Left hindlimb (tissue), 1 donor: ENCODE measurements around the gene SYNJ2.
"Not testable (repeated sequence)": the region's sequence is repeated elsewhere in the genome, so short reads cannot be mapped to it uniquely, and the experiment has no call there.

Experiments
- DNase-seq: peaks from one replicate; pipeline ENCODE4 v3.0.0-alpha.2; 2018

Gene SYNJ2

DNA sequence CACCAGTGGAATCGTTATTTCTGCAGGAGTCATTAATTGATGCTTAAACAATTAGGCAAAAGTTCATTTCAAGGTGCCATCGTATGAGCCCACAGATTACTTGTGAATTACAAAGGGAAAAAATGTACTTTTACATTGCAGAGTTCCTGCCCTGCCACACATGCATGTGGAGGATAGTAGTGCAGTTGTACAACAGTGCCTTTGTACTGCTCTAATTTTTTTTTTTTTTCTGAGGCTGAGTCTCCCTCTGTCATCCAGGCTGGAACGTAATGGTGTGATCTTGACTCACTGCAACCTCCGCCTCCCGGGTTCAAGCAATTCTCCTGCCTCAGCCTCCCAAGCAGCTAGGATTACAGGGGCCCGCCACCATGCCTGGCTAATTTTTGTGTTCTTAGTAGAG lies 26.0 kb upstream of the SYNJ2 start:
- DNase-seq = no peak

DNA sequence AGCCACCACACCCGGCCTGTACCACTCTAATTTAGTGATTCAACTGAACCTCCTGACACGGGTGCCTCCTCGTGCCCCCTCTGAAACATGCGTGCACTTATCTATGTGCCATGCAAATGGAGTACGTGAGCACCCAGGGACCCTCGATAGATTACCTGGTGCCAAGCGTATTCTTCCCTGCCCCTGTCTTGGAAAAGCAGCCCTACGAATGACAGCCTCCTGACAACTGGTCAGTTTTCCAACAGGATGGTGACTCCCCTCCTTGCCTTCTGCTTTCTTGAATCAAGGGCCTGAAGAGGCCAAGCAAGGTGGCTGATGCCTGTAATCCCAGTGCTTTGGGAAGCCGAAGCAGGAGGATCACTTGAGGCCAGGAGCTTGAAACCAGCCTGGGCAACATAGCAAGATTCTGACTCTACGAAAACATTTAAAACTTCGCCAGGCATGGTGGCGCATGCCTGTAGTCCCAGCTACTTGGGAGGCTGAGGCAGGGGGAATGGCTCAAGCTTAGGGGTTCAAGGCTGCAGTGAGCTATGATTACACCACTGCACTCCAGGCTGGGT lies 25.4 kb upstream of the SYNJ2 start:
- DNase-seq = no peak

DNA sequence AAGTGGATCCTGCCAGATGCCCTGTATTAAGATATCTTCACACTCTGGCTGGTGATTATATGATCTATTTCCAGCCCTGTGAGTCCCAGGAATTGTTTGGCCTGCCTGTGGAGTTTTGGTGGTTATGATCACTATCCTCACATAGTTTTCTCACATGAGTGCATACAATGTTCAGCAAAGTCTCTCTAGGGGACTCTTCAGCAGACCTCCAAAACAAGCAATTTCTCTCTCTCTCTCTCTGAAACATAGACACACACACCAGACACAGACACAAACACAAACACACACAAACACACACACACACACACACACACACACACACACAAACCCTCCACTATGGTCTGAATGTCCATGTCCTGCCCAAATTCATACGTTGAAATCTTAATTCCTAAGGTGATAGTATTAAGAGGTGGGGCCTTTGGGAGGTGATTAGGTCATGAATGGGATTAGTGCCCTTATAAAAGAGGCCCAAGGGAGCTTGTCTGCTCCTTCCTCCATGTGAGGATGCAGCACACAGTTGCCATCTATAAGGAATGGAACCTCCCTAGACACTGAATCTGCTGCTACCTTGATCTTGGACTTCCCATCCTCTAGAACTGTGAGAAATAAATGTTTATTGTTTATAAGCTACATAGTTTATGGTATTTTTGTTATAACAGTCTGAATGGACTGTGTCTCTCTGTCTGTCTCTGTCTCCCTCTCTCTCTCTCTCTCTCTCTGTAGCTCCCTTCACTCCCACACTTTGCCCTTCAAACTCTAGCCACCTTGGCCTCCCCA lies 22.0 kb upstream of the SYNJ2 start:
- DNase-seq = no peak

GRCh38 chr6:157961153-157961831 lies 20.4 kb upstream of the SYNJ2 start:
- no peak for DNase-seq

DNA sequence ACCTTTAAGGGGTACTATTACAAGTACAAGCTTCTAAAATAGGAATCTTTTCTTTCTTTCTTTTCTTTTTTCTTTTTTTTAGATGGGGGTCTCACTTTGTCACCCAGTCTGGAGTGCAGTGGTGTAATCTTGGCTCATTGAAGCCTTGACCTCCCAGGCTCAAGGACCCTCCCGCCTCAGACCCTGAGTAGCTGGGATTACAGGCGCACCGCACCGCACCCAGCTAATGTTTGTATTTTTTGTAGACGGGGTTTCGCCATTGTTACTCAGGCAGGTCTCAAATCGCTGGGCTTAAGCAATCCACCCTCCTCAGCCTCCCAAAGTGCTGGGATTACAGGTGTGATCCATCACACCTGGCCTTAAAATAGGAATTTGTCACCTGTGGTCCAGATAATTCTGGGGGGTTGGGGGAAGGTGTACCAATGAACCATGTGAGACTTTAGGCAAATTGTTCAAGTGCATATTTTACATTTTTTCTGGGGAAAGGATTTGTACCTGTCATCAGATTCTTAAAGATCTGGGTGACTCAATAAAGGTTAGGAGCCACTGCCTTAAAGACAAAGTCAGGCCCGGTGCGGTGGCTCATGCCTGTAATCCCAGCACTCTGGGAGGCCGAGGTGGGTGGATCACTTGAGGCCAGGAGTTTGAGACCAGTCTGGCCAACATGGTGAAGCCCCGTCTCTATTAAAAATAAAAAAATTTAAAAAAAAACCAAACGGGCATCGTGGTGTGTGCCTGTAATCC lies 19.7 kb upstream of the SYNJ2 start:
- no peak for DNase-seq

GRCh38 chr6:157962601-157963302 lies 18.9 kb upstream of the SYNJ2 start:
- DNase-seq = no peak

DNA sequence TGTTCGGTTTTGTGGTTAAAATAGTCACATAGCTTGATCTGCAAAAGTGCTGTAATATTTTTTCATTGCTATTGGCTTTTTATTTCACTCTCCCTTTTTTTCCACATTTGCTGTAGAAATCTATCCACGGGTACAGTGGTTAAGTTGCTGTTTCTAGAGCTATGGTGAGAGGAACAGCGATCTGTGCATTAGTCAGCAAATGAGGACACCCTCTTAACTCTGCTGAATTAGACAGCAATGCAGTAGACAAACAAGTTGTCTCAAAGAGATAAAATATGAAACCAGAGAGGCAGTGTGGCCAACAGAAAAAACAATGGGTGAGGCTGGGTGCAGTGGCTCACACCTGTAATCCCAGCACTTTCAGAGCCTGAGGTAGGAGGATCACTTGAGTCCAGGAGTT lies 17.6 kb upstream of the SYNJ2 start:
- no peak for DNase-seq

DNA sequence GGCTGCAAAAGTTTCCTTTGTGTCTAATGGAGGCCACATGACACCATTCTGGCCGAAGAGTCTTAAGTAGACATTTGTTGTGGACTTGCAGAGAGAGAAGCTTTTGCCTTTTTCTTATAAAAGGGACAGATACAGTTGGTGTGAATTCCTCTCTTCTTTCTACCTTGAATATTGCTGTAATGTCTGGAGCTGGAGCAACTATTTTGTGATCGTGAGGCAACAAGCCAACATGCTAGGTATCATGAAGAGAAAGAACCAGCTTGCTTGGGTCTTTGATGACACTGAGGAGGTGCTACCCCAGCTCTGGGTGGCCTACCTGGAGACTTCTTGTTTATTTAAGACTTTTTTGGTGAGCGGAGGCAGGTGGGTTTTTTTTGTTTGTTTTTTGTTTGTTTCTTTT lies 16.3 kb upstream of the SYNJ2 start:
- DNase-seq = no peak

DNA sequence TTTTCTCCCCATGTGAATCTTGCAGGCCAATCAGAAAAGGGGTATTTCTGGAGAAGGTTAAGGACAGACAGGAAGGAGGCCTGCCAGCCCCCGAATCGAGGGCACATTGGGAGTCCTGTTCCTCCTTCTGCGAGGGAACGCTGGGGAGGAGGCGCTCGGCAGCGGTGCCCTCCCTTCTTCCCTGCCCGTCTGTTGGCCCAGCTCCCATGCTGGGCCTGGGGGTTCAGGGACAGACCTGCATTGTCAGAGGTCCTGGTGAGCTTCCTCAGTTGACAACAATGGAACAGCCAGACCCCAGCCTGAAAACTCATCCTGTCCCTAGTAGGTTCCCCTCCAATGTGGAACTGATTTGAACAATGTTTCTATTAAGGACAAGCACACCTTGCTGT lies 15.1 kb upstream of the SYNJ2 start:
- no peak for DNase-seq

GRCh38 chr6:157967020-157967419 lies 14.6 kb upstream of the SYNJ2 start:
- no peak for DNase-seq

DNA sequence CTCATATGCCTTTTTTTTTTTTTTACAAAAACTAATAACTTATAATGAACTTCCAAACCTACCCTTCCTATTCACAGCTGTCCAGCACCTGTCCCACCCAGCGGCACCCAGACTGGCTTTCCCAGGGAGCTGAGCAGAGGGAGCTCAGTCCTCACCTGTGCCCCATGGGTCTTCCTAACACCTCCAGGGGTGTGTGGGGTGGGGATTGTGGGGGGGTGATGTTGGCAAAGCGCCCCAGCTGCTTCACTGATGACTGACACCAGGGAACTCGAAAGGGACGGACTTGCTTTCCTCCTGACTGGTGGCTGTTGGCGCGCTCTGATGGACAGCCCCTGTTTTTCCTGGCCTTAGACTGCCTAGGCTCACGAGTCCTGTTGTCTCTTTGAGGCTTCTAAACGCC lies 14.2 kb upstream of the SYNJ2 start:
- DNase-seq = no peak

DNA sequence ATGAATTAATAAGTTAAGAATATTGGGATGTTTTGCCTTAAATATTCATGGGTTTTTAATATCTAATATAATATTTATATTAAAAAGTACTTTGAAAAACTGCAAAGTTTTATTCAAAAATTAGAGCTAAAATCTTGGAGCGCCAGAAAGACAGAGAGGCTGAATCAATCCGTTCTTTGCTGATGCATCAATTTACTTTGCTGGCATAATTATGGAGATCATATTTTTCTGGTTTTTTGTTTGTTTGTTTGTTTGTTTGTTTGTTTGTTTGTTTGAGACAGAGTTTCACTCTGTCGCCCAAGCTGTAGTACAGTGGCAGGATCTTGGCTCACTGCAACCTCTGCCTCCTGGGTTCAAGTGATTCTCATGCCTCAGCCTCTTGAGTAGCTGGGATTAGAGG lies 9.5 kb upstream of the SYNJ2 start:
- DNase-seq = not testable (repeated sequence)

DNA sequence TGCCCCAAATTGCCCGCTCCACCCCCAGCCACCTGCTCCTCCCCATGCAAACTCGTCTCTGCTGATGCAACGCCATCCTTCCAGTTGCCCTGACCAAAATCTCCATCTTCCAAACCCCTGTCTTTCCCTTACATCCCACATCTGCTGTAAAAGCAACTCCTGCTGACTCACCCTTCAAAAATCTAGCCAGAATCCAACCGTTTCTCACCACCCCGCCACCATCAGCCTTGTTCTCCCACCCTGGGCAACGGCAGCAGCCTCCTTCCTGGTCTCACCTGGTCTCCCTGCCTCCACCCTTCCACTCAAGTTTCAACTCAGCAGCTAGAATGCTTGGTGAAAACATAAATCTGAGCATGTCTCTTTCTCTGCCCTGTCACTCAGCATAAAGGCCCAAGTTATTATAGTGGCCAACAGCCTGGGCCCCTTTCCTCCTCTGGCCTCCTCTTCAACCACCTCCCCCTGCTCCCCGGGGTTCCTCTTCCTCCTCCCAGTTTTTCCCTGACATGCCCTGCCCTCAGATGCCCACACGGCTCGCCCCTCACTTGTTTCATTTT lies 7.2 kb upstream of the SYNJ2 start:
- no peak for DNase-seq

DNA sequence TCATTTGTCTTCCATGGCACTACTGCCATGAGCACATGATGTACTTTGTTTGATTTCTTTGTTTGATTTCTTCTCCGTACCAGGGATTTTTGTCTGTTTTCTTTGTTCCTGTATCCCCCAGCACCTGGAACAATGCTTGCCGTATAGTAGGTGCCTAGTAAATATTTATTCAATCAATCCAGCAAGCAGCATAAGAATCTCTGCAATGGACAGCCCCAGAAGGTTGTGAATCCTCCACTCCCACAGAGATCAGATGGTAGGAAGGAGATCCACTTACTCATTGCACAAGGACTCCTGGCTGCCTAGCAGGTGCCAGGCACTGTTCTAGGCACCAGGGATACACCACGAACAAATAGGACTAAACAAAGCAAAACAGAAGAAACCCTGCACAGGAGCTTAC lies 6.7 kb upstream of the SYNJ2 start:
- DNase-seq = no peak

GRCh38 chr6:157975456-157975855 lies 6.2 kb upstream of the SYNJ2 start:
- DNase-seq = no peak

- DNase-seq = no peak
Measured at GRCh38 chr6:157976345-157977175, 5.1 kb upstream of the SYNJ2 start.

- DNase-seq = no peak
Measured at GRCh38 chr6:157977176-157977804, 4.4 kb upstream of the SYNJ2 start.

DNA sequence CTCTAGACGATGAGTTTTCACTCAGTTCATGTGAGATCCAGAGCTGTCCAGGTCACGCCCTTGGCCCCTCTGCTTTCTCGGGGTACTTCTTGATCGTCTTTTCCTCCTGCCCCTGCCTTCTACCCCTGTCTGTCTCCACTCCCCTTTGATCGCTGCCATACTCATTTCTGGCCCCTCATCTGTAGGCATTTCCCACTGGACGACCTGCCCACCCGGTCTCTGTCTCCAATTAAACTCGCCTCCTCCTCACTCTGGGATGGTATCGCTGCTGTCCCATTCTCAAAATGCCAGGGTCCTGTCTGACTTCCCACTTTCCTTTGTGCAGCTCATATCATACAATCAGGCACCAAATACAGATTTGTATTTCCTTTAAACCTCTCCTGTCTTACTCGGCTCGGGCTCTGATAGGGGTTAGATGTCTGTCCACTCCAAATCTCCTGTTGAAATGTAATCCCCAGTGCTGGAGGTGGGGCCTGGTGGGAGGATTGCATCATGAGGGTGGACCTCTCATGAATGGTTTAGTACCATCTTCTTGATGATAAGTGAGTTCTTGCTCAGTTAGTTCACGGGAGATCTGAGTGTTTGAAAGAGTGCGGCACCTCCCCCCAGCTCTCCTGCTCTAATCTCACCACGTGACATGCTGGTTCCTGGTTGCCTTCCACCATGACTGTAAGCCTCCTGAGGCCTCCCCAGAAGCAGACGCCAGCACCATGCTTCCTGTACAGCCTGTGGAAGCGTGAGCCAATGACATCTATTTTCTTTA lies 3.5 kb upstream of the SYNJ2 start:
- DNase-seq = no peak

DNA sequence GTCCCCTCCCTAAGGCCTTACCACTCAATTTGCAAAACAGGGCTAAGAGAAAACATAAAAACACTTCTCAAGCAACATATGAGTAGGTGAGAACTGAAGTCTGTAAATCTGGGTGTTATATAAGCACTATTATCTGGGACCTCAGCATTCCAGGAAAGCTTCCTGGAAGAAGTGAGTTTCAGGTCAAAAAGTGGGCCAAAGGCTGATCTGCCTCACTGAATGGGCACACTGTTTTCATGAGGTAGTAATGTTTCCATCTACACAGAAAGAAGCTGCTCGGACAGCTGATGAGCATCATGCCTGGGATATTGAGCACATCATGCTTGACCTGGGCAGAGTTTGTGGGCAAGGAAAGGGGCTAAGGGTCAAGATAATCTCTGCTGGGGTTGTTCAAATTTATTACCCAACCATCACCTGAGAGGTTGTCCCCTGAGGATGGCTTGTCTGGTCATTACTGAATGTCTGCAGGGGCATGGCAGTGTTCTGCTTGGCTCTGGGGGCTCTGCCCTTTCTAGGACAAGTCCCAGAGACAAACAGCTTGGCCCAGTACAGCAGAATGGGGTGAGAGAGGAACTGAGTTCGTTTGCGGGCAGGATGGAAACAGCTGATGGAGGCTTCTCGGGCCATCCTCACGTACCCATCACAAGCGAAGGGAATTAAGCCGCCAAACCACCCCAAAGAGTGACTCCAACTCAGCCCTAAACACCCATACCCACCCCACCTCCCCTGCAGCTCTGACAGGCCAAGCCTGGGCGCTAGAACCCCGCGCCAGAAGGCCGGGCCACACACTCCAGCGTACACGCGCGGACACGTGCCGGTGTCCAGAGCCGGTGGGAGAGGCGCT lies 1.2 kb upstream of the SYNJ2 start:
- no peak for DNase-seq

- DNase-seq = no peak
Measured at GRCh38 chr6:157981132-157981394, 600 bp upstream of the SYNJ2 start.
